Upper lobe of left lung (tissue), 6 donors: Measurements from ENCODE around the gene NSUN7. TPM values are rescaled to one million over a fixed set of nuclear protein-coding genes. Genes with fewer than 3 reads are reported as not detected.

Source experiments
- ATAC-seq, 2 donors: fragments of 200-7000 bp; cut with Tn5 transposase; one replicate each; pipeline ENCODE4 v1.9.1; 2022; ENCODE audit warnings: mild to moderate bottlenecking in 2 of 2, moderate library complexity in 2 of 2; ENCODE audit not compliant: low FRiP score in 2 of 2
- DNase-seq, 2 donors: peaks; one replicate each; pipeline ENCODE4 v3.0.0-alpha.2; 2019 to 2020
- H3K27ac ChIP-seq, 4 donors: fragments of 200-600 bp; sonication (generic); one replicate each; pipeline ENCODE4 v1.5.1; 2016 to 2019
- H3K27me3 ChIP-seq, 4 donors: fragments of 200-600 bp; sonication (generic); one replicate each; pipeline ENCODE4 v1.5.1; 2017 to 2019
- H3K36me3 ChIP-seq, 4 donors: fragments of 200-600 bp; sonication (generic); one replicate each; pipeline ENCODE4 v1.5.1; 2016 to 2019
- H3K4me1 ChIP-seq, 4 donors: fragments of 200-600 bp; sonication (generic); one replicate each; pipeline ENCODE4 v1.5.1; 2018 to 2019
- H3K4me3 ChIP-seq, 4 donors: fragments of 200-600 bp; sonication (generic); one replicate each; pipeline ENCODE4 v1.5.1; 2017 to 2019; ENCODE audit warnings: mild to moderate bottlenecking in 2 of 4, moderate library complexity in 1 of 4
- H3K9me3 ChIP-seq, 4 donors: fragments of 200-600 bp; sonication (generic); one replicate each; pipeline ENCODE4 v1.5.1; 2018 to 2019
- EP300 ChIP-seq, 4 donors: sonication (generic); formaldehyde crosslinking; IDR thresholded peaks; one replicate each; pipeline ENCODE4 v1.5.1; 2017; ENCODE audit warnings: antibody characterized with exemption in 4 of 4, control low read depth in 2 of 4
- POLR2A ChIP-seq, 4 donors: fragments of 450-650 bp; IDR thresholded peaks; one replicate each; pipeline ENCODE4 v1.5.1; 2016 to 2017; ENCODE audit warnings: antibody characterized with exemption in 4 of 4, mild to moderate bottlenecking in 2 of 4
- POLR2AphosphoS5 ChIP-seq, 2 donors: sonication (generic); formaldehyde crosslinking; IDR thresholded peaks; one replicate each; pipeline ENCODE4 v1.5.1; 2017; ENCODE audit warnings: antibody characterized with exemption in 2 of 2
- WGBS, 2 donors: methylation state at CpG; one replicate each; pipeline ENCODE4 v1.1.5; 2017 to 2018; 5-methylcytosine and 5-hydroxymethylcytosine counted together
- total RNA-seq, 6 donors: library from RNA; depleted of rRNA in 4 of 6; stranded (reverse); fragments of >200 nt in 4 of 6; gene quantifications; one replicate each; pipeline versions ENCODE4 v1.1.0 to v1.2.1, GENCODE V29; 2016 to 2021
- TF ChIP-seq, protein P1 (sequence below), 6 experiments: fragments of 450-650 bp in 4 of 6; fragments of 200-600 bp in 2 of 6; sonication (generic) in 2 of 6; IDR thresholded peaks; one replicate each; pipeline ENCODE4 v1.5.1; 2016 to 2019; ENCODE audit warnings: antibody characterized with exemption in 6 of 6
- donor health status: DM: no; HTN: no; CAD: no; lungs with moderate emphysema.
- donor health status: DM: no; HTN: yes; CAD: no; lungs with severe emphysema.

NSUN7 gene
- total RNA-seq, 6 donors from 2014 or later = 5.9 to 47.1 (median 12.3) TPM

- no peak overlapping the region for H3K27ac ChIP-seq
- TF ChIP-seq POLR2AphosphoS5 (IDR thresholded peaks at IDR 0.05) = no peak
- no peak for TF ChIP-seq POLR2A (IDR thresholded peaks at IDR 0.05)
- TF ChIP-seq EP300 (IDR thresholded peaks at IDR 0.05) = no peak
- TF ChIP-seq, protein P1, sequence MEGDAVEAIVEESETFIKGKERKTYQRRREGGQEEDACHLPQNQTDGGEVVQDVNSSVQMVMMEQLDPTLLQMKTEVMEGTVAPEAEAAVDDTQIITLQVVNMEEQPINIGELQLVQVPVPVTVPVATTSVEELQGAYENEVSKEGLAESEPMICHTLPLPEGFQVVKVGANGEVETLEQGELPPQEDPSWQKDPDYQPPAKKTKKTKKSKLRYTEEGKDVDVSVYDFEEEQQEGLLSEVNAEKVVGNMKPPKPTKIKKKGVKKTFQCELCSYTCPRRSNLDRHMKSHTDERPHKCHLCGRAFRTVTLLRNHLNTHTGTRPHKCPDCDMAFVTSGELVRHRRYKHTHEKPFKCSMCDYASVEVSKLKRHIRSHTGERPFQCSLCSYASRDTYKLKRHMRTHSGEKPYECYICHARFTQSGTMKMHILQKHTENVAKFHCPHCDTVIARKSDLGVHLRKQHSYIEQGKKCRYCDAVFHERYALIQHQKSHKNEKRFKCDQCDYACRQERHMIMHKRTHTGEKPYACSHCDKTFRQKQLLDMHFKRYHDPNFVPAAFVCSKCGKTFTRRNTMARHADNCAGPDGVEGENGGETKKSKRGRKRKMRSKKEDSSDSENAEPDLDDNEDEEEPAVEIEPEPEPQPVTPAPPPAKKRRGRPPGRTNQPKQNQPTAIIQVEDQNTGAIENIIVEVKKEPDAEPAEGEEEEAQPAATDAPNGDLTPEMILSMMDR (IDR thresholded peaks at IDR 0.05) = no peak
- peaks cover 6 to 14% (median 10%) of the 10 kb centered on the region in 4 donors for H3K4me1 ChIP-seq
- ATAC-seq (no peak), DNase-seq (no peak)
- WGBS, 2 donors = 74 to 78% methylated on average over 7 of the region's 7 CpGs
- H3K9me3 ChIP-seq = no peaks in the 10 kb centered on the region
- no peaks in the 10 kb centered on the region for H3K27me3 ChIP-seq
- H3K4me3 ChIP-seq = no peak overlapping the region
- no peaks in the 10 kb centered on the region for H3K36me3 ChIP-seq
These were observed 16.0 kb upstream of the NSUN7 start for GRCh38 chr4:40733752-40734151.

DNA sequence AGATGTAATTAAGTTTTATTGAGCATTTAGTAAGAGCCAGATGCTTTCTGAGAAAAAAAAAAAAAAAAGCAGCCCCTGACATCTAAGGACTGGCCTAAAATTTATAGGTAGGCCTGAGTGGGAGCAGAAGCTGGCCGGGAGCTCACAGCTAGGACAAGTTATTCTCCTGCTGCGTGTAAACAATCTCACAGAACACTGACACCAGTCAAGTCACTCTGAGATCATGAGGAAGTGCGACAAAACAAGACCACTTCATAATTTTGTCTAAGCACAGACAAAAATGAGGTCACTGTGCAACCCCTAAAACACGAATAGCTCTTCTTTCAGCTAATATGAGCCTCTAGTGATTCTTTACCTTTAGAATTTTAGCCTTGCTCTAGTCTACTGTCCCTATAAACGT, 15.3 kb upstream of the NSUN7 start:
- TF ChIP-seq, protein P1 (IDR thresholded peaks at IDR 0.05) = no peak
- TF ChIP-seq EP300 (IDR thresholded peaks at IDR 0.05) (no peak), POLR2AphosphoS5 (IDR thresholded peaks at IDR 0.05) (no peak), POLR2A (IDR thresholded peaks at IDR 0.05) (no peak)
- DNase-seq = no peak
- H3K4me3 ChIP-seq = no peak overlapping the region
- no peak overlapping the region for H3K27ac ChIP-seq
- H3K9me3 ChIP-seq = no peaks in the 10 kb centered on the region
- peaks cover 6 to 14% (median 10%) of the 10 kb centered on the region in 4 donors for H3K4me1 ChIP-seq
- H3K36me3 ChIP-seq = no peaks in the 10 kb centered on the region
- ATAC-seq = no peak
- H3K27me3 ChIP-seq = no peaks in the 10 kb centered on the region
- 67 to 77% methylated on average over 5 of the region's 5 CpGs for WGBS, 2 donors

DNA sequence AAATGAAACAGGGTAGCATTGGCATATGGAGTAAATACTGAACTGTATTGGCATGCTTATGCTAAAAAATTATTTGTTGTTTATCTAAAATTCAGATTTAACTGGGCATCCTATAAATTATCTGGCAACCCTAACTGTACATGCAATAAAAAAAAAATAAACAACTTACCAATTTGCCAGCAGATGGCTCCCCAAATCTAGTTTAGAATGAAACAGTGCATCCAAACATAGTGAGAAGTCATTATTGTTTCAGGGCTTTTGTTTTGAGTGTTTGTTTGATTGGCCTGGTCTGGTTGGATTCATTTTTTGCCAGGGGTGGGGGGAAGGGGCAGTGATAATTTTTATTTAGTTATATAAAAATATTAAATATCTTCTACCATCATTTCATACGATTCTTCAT, 12.8 kb upstream of the NSUN7 start:
- Histone ChIP-seq H3K4me1 (peaks cover 3 to 9% (median 6%) of the 10 kb centered on the region in 4 donors), H3K9me3 (no peaks in the 10 kb centered on the region), H3K27me3 (no peaks in the 10 kb centered on the region), H3K27ac (no peak overlapping the region), H3K36me3 (no peaks in the 10 kb centered on the region), H3K4me3 (no peak overlapping the region)
- DNase-seq (no peak), ATAC-seq (no peak)
- TF ChIP-seq POLR2AphosphoS5 (IDR thresholded peaks at IDR 0.05) = no peak
- no peak for TF ChIP-seq POLR2A (IDR thresholded peaks at IDR 0.05)
- no peak for TF ChIP-seq EP300 (IDR thresholded peaks at IDR 0.05)
- TF ChIP-seq, protein P1 (IDR thresholded peaks at IDR 0.05) = peak in 3 of 6 experiments; percentile 10 to 31 (median 18)
- 80 to 96% methylated on average over 1 of the region's 1 CpG for WGBS, 2 donors

DNA sequence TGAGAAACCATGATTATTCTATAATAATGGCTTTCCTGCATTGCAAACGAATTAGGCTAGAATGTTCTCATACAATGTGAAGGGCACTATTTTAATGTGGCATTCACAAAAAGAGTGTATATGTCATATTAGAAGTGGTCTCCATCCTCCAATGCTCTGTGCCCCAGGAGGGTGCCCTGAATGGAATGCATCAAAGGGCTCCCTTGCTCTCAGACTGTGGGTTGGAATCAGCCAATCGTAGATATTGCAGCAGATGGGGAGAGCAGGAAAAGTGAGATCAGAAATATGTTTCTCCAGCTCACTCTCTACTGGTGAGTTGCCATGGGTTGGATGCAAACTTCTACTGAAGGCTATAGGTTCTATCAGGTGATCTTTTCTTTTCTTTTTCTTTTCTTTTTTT, 11.9 kb upstream of the NSUN7 start:
- no peak for DNase-seq
- ATAC-seq = no peak
- TF ChIP-seq, protein P1 (IDR thresholded peaks at IDR 0.05) = no peak
- TF ChIP-seq POLR2AphosphoS5 (IDR thresholded peaks at IDR 0.05) = no peak
- no peak for TF ChIP-seq POLR2A (IDR thresholded peaks at IDR 0.05)
- TF ChIP-seq EP300 (IDR thresholded peaks at IDR 0.05) = no peak
- H3K27me3 ChIP-seq = no peaks in the 10 kb centered on the region
- H3K9me3 ChIP-seq = no peaks in the 10 kb centered on the region
- WGBS, 2 donors = 79 to 81% methylated on average over 2 of the region's 2 CpGs
- H3K4me1 ChIP-seq = no peaks in the 10 kb centered on the region
- no peak overlapping the region for H3K4me3 ChIP-seq
- no peak overlapping the region for H3K27ac ChIP-seq
- no peaks in the 10 kb centered on the region for H3K36me3 ChIP-seq

DNA sequence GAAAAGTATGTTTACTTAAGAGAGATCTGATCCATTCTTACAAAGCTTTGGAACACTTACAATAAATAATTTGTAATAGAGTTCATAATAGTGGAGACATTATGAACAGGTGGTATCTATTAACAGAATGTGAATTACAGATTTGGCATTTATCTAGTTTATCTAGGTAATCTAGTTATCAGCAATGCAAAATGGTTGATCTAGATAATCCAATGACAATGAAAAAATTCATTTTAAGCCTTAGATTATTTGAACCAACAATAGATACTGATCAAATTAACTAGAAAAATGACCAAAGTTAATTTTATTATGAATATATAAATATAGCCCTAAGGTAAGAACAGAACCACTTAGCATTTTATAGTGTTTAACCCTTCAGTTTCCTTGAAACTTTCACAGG, 10.4 kb upstream of the NSUN7 start:
- ATAC-seq = no peak

More for the DNA sequence above, 10.4 kb upstream of the NSUN7 start:
- Histone ChIP-seq H3K9me3 (no peaks in the 10 kb centered on the region), H3K4me1 (no peaks in the 10 kb centered on the region), H3K4me3 (no peak overlapping the region), H3K27ac (no peak overlapping the region), H3K27me3 (no peaks in the 10 kb centered on the region), H3K36me3 (no peaks in the 10 kb centered on the region)
- DNase-seq = no peak
- TF ChIP-seq, protein P1 (IDR thresholded peaks at IDR 0.05) = no peak
- TF ChIP-seq POLR2A (IDR thresholded peaks at IDR 0.05) = no peak
- TF ChIP-seq EP300 (IDR thresholded peaks at IDR 0.05) = no peak
- TF ChIP-seq POLR2AphosphoS5 (IDR thresholded peaks at IDR 0.05) = no peak
